Thyroid gland (tissue), 4 donors: ENCODE data around the gene TEK.

Source experiments
- CTCF ChIP-seq, 6 experiments: fragments of 200-600 bp in 3 of 6; fragments of 450-650 bp in 3 of 6; sonication (generic) in 3 of 6; IDR thresholded peaks; one replicate each; pipeline ENCODE4 v1.5.1; 2016 to 2019; ENCODE audit warnings: antibody characterized with exemption in 6 of 6, mild to moderate bottlenecking in 2 of 6, inconsistent platforms in 1 of 6, moderate library complexity in 1 of 6
- POLR2A ChIP-seq, 2 donors: fragments of 450-650 bp; IDR thresholded peaks; one replicate each; pipeline ENCODE4 v1.6.1; 2017; ENCODE audit warnings: antibody characterized with exemption in 2 of 2, mild to moderate bottlenecking in 2 of 2, moderate library complexity in 1 of 2

GRCh38 chr9:27181381-27181780 is 72.4 kb downstream of the TEK start:
- TF ChIP-seq CTCF (IDR thresholded peaks at IDR 0.05) (no peak), POLR2A (IDR thresholded peaks at IDR 0.05) (no peak)
